ENCODE measurements around the gene LRMDA. TPM values are rescaled to one million over a fixed set of nuclear protein-coding genes. Genes with fewer than 3 reads are reported as not detected.

Gene LRMDA
- total RNA-seq (2021; ENCODE audit: unreplicated experiment) = 4.8 TPM
- 4.3 and 4.8 TPM in 2 replicates for polyA plus RNA-seq (2012)
- Bru-seq, nascent RNA = percentile 45 among the genes with signal in this experiment
- BruChase-seq, experiment 1, labeled RNA remaining after a 6-hour chase = percentile 56 among the genes with signal in this experiment
- percentile 65 among the genes with signal in this experiment for BruChase-seq, experiment 2, labeled RNA remaining after a 2-hour chase
- long read RNA-seq, partial matches to known transcripts = 2 of 3 reads
- long read RNA-seq, other reads (novel, unspliced or antisense) = 1 of 3 reads

DNA sequence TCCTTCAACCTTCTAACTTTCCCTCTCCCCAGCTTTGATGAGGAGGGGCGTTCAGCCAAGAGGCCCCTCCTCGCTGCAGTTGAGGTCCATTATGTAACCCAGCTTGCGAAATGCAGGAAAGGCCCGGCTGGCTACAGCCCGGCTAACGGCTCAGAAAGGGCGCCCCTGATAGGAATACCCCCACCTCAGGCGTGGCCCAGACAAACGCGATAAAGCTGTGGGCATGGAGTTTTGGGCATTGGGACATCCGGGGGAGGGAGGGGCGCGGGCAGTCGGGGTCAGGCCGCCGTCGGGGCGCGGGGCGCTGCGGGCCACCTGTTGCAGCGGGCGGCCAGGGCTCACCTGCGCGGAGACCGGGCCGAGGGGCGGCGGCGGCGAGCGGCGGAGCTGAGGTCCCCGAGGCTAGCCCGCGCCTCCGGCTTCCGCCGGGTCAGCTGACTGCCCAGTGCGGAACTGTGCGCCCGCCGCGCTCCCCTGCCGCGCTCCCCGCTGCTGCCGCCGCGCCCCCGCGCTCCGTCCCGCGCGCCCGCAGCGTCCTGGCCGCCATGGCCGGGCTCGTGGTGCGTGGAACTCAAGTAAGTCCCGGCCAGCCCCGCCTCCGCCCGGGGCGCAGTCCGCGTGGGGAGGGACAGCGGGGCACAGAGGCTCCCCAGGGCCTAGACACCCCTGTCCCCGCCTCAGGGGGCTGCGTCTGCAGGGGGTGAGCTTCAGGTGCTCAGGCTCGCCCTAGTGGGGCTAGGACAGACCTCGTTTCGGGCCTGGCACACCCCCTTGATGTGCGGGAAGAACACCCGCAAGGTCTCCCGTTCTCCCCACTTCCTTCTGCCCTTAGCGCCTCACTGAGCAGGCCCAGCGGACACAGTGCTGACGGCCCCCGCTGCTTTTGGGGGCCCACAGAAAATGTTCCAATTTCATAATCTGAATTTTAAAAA is at the start of gene LRMDA:
LRMDA (plus strand) TSS at position 445 of the 932 bp plus-strand sequence.
- Histone ChIP-seq H3K9me3 (ENCODE audit: control insufficient read depth in 1 of 2, insufficient read depth in 1 of 2, low read depth in 1 of 2, low read length in 2 of 2) (no peaks in the 10 kb centered on the region), H3K4me1 (ENCODE audit: control insufficient read depth in 1 of 2, insufficient read depth in 2 of 2, low read length in 2 of 2) (peaks cover 18 to 44% of the 10 kb centered on the region in 2 experiments), H3K79me2 (ENCODE audit: insufficient read depth, low read length) (no peaks in the 10 kb centered on the region), H3K27ac (ENCODE audit: low read depth, low read length) (peak within 1 kb of the TSS; percentile 52; the same call in 1 of the 2 replicates), H4K20me1 (ENCODE audit: insufficient read depth) (no peaks in the 10 kb centered on the region), H3K4me3 (replicated peaks in 1 of 2; ENCODE audit: low read depth in 1 of 2, low read length in 2 of 2) (peak within 1 kb of the TSS; percentile 56 to 59), H2AFZ (ENCODE audit: low read depth, low read length, poor library complexity, severe bottlenecking) (no peak within 1 kb of the TSS), H3K9me2 (ENCODE audit: insufficient read depth) (no peaks in the 10 kb centered on the region), H3K9ac (ENCODE audit: low read length) (peak within 1 kb of the TSS; percentile 59), H3K36me3 (ENCODE audit: control insufficient read depth in 1 of 2, insufficient read depth in 2 of 2, low read length in 2 of 2) (no peaks in the 10 kb centered on the region), H3K27me3 (ENCODE audit: insufficient read depth, low read length) (no peaks in the 10 kb centered on the region), H3K4me2 (ENCODE audit: low read length) (peak within 1 kb of the TSS; percentile 74)
- ChIA-PET CTCF (interaction anchor here (0.8 kb wide), 1 partner anchor 36 kb away, joined by 3 read pairs; no protein-coding TSS in a partner anchor), RAD21 (ENCODE audit: low non-redundant PET in 1 of 2, low total read pairs in 2 of 2, uncharacterized antibody in 2 of 2, unreplicated experiment in 2 of 2) (no interaction called here), POLR2A (no interaction called here)
- TF ChIP-seq JUND (IDR thresholded peaks at IDR 0.05) (no peak), ZFX (IDR thresholded peaks at IDR 0.05) (peak; percentile 57), POLR2AphosphoS5 (IDR thresholded peaks at IDR 0.05; ENCODE audit: low read depth, low read length) (0 out of 2 replicates have a peak, but pooled peaks have one; percentile 20)
- ATAC-seq (peak; percentile 64), DNase-seq (ENCODE audit: low read depth, low spot score) (no peak)
- intact Hi-C loops (cut with micrococcal nuclease) = no loop called here
- BruUV-seq (replicated peaks) = no TSS peak

DNA sequence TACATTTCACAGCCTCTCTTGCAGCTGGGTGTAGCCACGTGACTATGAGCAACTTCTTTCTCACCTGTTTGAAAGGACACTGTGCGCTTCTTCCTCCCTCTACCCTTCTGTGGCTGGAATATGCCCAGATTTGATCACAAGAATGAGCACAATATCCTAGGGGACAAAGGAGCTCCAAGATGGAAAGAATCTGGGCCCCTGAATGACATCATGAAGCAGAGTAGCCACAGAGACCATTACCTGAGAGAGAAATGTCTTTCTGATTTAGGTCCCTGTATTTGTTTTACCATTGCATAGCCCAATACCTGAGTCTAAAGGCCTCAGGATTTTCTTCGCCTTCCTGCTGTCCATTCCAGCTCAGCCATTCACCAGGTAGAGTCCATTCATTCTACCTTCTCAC is 45.3 kb upstream of the LRMDA start:
- no peak for ATAC-seq
- Histone ChIP-seq H3K9me3 (ENCODE audit: control insufficient read depth in 1 of 2, insufficient read depth in 1 of 2, low read depth in 1 of 2, low read length in 2 of 2) (no peaks in the 10 kb centered on the region), H3K4me3 (replicated peaks in 1 of 2; ENCODE audit: low read depth in 1 of 2, low read length in 2 of 2) (no peak overlapping the region), H3K79me2 (ENCODE audit: insufficient read depth, low read length) (no peaks in the 10 kb centered on the region), H3K36me3 (ENCODE audit: control insufficient read depth in 1 of 2, insufficient read depth in 2 of 2, low read length in 2 of 2) (no peaks in the 10 kb centered on the region), H3K4me1 (ENCODE audit: control insufficient read depth in 1 of 2, insufficient read depth in 2 of 2, low read length in 2 of 2) (no peaks in the 10 kb centered on the region), H2AFZ (ENCODE audit: low read depth, low read length, poor library complexity, severe bottlenecking) (no peak overlapping the region), H3K9ac (ENCODE audit: low read length) (no peak overlapping the region), H3K4me2 (ENCODE audit: low read length) (no peak overlapping the region), H4K20me1 (ENCODE audit: insufficient read depth) (no peaks in the 10 kb centered on the region), H3K27me3 (ENCODE audit: insufficient read depth, low read length) (no peaks in the 10 kb centered on the region), H3K27ac (ENCODE audit: low read depth, low read length) (no peak overlapping the region), H3K9me2 (ENCODE audit: insufficient read depth) (no peaks in the 10 kb centered on the region)
- RAD21 ChIA-PET (ENCODE audit: low non-redundant PET in 1 of 2, low total read pairs in 2 of 2, uncharacterized antibody in 2 of 2, unreplicated experiment in 2 of 2) = no interaction called here
- no peak for DNase-seq (ENCODE audit: low read depth, low spot score)
- POLR2A ChIA-PET = no interaction called here
- no TSS peak for BruUV-seq (replicated peaks)
- CTCF ChIA-PET = interaction anchor here (1.8 kb wide), 1 partner anchor 9 kb away, joined by 4 read pairs; no protein-coding TSS in a partner anchor
- TF ChIP-seq EGR1 (IDR thresholded peaks at IDR 0.05; ENCODE audit: low read depth) (no peak), CBX3 (IDR thresholded peaks at IDR 0.05; ENCODE audit: low read depth) (no peak), ELF1 (IDR thresholded peaks at IDR 0.05; ENCODE audit: borderline replicate concordance, low read depth) (no peak), TCF7L2 (IDR thresholded peaks at IDR 0.05; ENCODE audit: borderline replicate concordance, extremely low read depth, insufficient read depth, insufficient read length) (no peak), CEBPB (IDR thresholded peaks at IDR 0.05; ENCODE audit: low read depth) (no peak), POLR2A (IDR thresholded peaks at IDR 0.05; ENCODE audit: borderline replicate concordance, extremely low read depth, insufficient read depth, insufficient read length) (no peak), JUND (IDR thresholded peaks at IDR 0.05) (no peak), YY1 (IDR thresholded peaks at IDR 0.05; ENCODE audit: extremely low read depth, insufficient replicate concordance, low read depth, low read length) (no peak), SIN3A (IDR thresholded peaks at IDR 0.05; ENCODE audit: low read depth) (no peak)
- TF ChIP-seq, protein P1, sequence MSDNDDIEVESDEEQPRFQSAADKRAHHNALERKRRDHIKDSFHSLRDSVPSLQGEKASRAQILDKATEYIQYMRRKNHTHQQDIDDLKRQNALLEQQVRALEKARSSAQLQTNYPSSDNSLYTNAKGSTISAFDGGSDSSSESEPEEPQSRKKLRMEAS (IDR thresholded peaks at IDR 0.05) = no peak
- intact Hi-C loops (cut with micrococcal nuclease) = no loop called here

All from HCT116 (cell line).